H7 (cell line): ENCODE measurements around the gene PROK1. TPM values are rescaled to one million over a fixed set of nuclear protein-coding genes. Genes with fewer than 3 reads are reported as not detected.
A peak's percentile ranks its signal among the peaks of the same experiment; 100 is the strongest.

Source experiments
- DNase-seq: peaks from one replicate; pipeline ENCODE4 v3.0.0; 2012
- H3K27me3 ChIP-seq: 2 replicates; pipeline ENCODE4 v1.6.0; 2011; ENCODE audit warnings: mild to moderate bottlenecking, low read length; ENCODE audit not compliant: control insufficient read depth, insufficient read depth
- H3K36me3 ChIP-seq: replicated peaks from 2 replicates; pipeline ENCODE4 v1.5.1; 2011; ENCODE audit warnings: low read length; ENCODE audit not compliant: control insufficient read depth, insufficient read depth
- H3K4me3 ChIP-seq: 2 replicates; pipeline ENCODE4 v1.5.1; 2011; ENCODE audit warnings: low read depth, mild to moderate bottlenecking, control low read depth, low read length, moderate library complexity; ENCODE audit not compliant: insufficient read depth
- total RNA-seq: library from RNA; depleted of rRNA; stranded (reverse); fragments of >200 nt; shearing (Covaris generic); gene quantifications from 2 replicates; pipeline ENCODE4 v1.2.3, GENCODE V29; 2014; rRNA removed

PROK1 gene
- total RNA-seq, 1 experiment from 2014 or later, result not detected

DNA sequence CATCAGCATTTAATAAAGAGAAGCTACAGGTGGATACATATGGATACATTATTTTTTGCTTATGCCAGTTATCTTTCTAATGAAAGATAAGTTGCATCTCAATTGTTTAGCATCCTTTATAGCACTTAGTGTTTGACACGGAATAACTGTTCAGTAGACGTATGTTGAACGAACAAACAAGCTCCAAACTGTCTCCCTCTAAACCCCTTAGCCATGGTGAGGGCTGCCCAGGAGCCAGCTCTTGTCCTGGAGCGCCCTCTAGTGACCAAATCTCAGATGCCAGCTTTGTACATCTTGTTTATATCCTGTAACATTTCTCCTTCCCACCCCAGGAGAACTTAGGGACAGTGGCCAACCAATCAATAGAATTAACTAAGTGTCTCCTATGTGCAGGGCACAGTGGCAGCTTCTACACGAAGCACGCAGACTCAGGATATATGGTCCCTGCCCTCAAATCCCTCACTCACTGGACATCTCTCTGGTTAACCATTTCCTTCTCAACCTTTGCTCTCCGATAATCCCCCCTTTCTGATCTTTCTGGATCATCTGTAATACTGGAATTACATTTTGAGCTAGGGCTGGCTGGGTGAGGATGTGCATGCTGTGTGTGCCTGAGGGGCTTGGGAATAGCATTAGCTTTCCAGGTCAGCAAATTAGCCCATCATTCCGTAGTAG, 45.1 kb downstream of the PROK1 start:
- Histone ChIP-seq H3K27me3 (no peaks in the 10 kb centered on the region), H3K36me3 (no peaks in the 10 kb centered on the region), H3K4me3 (no peak overlapping the region)
- peak; percentile 89 for DNase-seq

- no peak for DNase-seq
- no peak overlapping the region for H3K4me3 ChIP-seq
- no peaks in the 10 kb centered on the region for H3K27me3 ChIP-seq
- H3K36me3 ChIP-seq, result no peaks in the 10 kb centered on the region
Observed at GRCh38 chr1:110498270-110498669, 47.3 kb downstream of the PROK1 start.

DNA sequence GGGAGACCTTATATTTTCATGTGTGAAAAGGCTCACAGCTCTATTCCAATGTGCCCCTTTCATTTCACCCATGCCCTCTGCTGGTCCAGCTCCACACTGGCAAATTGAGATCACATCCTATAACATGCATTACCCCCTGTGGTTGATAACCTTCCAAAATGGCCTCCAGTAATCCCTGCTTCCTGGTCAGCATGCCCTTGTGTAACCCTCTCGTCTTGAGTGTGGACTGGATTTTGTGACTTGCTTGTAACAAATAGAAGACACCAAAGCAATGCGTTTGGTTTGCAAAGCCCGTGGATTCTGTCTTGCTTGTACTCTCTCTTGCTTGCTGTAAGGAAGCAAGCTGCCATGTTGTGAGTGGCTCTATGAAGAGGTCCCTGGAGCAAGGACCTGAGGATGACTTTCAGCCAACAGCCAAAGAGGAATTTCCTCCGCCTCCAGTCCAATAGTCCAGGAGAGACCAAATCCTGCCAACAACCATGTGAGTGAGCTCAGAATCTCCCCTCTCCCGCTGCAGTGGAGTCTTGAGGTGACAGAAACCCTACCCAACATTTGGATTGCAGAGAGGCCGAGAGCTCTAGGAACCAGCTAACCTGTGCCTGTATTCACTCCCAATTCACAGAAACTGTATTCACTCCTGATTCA, 50.7 kb downstream of the PROK1 start:
- DNase-seq, result no peak
- H3K4me3 ChIP-seq, result no peak overlapping the region
- no peaks in the 10 kb centered on the region for H3K27me3 ChIP-seq
- H3K36me3 ChIP-seq, result no peaks in the 10 kb centered on the region

DNA sequence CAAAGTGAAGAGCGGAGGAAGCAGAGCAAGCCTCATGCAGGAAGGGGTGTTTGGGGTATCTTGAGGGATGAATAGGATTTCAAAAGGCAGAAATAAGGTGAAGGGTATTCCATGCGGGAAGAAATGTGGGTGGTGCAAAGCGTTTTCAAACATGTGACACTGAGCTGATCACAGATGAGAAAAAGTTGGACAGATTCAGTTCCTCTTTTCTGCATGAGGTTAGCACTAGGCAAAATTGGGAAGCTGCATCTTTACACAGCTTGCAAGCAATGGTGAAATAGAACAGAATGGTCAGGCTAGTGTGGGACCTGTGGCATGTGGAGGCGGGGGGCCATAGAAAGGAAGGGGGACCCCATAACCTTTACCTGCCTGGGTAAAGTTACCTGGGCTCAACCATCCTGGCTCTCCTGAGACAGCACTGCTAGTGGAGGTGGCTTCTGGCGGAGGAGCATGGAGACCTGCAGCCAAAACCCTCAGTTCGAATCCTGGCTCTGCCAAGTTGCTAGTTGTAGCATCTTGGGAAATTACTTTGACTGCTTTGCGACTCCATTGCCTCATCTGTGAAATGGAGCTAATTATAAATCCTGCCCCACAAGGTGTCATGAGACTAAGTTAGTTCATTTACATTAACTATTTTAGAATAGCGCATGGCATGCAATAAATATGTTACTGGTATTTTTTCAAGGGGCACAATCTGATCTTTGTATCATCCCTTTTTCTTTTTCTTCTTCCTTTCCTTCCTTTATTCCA, 51.6 kb downstream of the PROK1 start:
- DNase-seq, result no peak
- Histone ChIP-seq H3K4me3 (no peak overlapping the region), H3K27me3 (no peaks in the 10 kb centered on the region)

GRCh38 chr1:110503471-110503870, 52.5 kb downstream of the PROK1 start:
- Histone ChIP-seq H3K4me3 (no peak overlapping the region), H3K27me3 (no peaks in the 10 kb centered on the region), H3K36me3 (no peaks in the 10 kb centered on the region)
- DNase-seq, result no peak

More for the DNA sequence above, 51.6 kb downstream of the PROK1 start:
- H3K36me3 ChIP-seq, result no peaks in the 10 kb centered on the region

- H3K36me3 ChIP-seq, result no peaks in the 10 kb centered on the region
- no peak for DNase-seq
- H3K27me3 ChIP-seq, result no peaks in the 10 kb centered on the region
- H3K4me3 ChIP-seq, result no peak overlapping the region
Observed at GRCh38 chr1:110504226-110504625, 53.3 kb downstream of the PROK1 start.

DNA sequence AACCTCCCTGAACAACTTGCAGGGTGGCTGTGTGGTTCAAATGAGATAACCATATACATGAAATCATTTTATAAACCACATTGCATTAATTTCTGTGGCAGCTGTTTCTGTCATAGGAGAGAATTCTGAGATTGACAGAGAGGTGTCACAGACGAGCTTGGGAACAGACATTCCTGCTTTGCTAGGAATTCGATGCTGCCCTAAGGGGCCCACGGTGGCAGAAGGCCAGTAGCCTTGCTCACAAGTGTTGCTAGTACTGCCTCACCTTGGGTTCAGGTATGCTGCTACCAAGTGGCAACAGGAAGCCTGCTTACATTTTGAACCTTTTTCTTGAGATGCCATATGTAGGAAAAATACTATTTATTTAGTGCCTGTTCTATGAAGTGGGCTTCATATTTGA, 54.6 kb downstream of the PROK1 start:
- H3K27me3 ChIP-seq, result no peaks in the 10 kb centered on the region
- no peak overlapping the region for H3K4me3 ChIP-seq
- H3K36me3 ChIP-seq, result no peaks in the 10 kb centered on the region
- no peak for DNase-seq

DNA sequence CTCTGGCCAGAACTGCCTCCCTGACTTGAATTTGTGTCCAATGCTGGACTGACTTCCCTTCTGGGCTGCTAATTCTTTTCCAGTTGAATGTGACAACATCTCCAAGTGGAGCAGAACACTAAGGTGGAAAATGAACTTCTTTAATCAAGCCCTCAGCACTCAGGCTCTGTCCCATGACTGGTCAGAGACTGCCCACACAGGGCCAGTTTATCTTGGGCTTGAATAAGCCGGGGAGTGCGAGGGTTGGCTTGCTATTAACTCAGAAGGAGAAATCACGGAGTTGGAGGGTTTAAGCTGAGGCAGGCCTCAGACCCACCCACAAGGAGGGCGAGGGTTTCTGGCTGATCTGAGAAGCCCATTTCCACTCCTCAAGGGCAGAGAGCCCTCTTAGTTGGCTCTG, 55.6 kb downstream of the PROK1 start:
- H3K27me3 ChIP-seq, result no peaks in the 10 kb centered on the region
- no peaks in the 10 kb centered on the region for H3K36me3 ChIP-seq
- DNase-seq, result no peak
- H3K4me3 ChIP-seq, result no peak overlapping the region

Other genes with a start within 250 kb of the PROK1 start
- 3.3 and 8.6 TPM in 2 replicates for gene KCNC4, start 240.8 kb upstream of the PROK1 start, total RNA-seq
- 56.6 and 79.9 TPM in 2 replicates for gene RBM15, start 111.8 kb upstream of the PROK1 start, total RNA-seq
- 0.41 and 0.42 TPM in 2 replicates for gene SLC16A4, start 60.1 kb upstream of the PROK1 start, total RNA-seq
- 33.8 and 40.6 TPM in 2 replicates for gene LAMTOR5, start 43.5 kb upstream of the PROK1 start, total RNA-seq
- not detected in 2 replicates for gene KCNA10, start 68.0 kb downstream of the PROK1 start, total RNA-seq
- gene KCNA2, start 155.2 kb downstream of the PROK1 start, total RNA-seq, result 0.03 and 0.04 TPM in 2 replicates
- 0.48 and 0.59 TPM in 2 replicates for gene KCNA3, start 223.8 kb downstream of the PROK1 start, total RNA-seq